Stimulated activated CD4-positive, alpha-beta T cell treated with anti-CD3 and anti-CD28 coated beads, Interleukin-12 subunit alpha, Interleukin-12 subunit beta, amount 100 ng/mL, for 4 hours (primary cell): Measurements from ENCODE around the gene NPIPB6.
"Not testable (repeated sequence)": the region's sequence is repeated elsewhere in the genome, so short reads cannot be mapped to it uniquely, and the experiment has no call there.

Experiments
- DNase-seq: peaks from one replicate; pipeline ENCODE4 v3.0.0-alpha.2; 2020

Gene NPIPB6

DNA sequence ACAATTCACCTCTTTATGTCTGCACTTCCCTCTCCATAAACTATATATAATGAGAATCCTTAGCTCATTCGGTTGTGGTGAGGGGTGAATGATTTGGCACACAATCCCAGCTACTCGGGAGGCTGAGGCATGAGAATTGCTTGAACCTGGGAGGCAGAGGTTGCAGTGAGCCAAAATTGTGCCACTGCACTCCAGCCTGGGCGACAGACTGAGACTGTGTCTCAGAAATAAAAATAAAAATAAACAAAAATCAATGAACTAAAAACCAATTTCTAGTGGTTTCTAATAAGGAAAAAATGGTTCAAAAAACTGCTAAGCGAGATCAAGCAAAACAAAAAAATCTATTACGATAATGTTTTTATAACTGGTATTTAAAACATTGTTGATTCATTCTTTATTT is at the start of gene NPIPB6:
TSS of gene NPIPB6 (minus strand) at position 101 of the 400 bp plus-strand sequence. CDS start 686 bp downstream, outside the sequence.
- not testable (repeated sequence) for DNase-seq

DNA sequence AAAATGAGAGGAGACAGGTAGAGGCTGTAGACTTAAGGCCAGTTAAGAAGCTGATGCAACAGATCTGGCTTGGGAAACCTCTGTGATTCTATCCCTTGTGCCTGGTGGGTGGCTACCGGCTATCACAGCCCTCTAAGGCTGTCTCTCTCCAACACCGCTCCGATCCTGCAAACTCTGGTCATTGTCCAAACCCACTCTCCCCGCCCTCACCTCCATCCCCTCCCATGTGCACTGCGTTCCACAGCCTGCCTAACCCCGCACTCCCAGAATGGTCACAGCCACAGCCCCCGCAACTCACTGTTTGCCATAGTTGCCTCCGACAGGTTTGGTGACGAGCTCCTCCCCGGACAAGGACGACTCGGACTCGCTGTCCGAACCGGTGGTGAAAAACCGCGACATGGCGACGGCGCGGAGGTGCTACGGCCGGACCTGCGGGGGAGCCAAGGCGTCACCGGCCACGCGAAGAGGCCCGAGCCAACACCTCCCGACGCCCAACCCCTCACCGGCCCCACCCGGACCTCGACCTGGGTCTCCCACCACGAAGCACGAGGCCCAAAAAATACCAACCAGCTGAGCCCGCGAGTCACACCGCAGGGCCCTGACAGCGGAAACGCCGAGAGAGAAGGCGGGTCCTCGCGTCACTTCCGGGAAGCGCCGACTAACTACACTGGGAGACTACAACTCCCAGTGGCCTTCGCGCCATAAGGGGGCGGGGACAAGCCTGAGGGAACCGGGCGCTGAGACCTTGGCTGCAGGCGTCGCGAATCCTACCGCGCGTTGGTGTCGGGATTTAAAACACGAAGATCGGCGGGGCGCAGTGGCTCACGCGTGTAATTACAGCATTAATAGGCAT is 40.1 kb upstream of the NPIPB6 start, which contains the start of gene EIF3CL:
TSS of gene EIF3CL (minus strand) at position 622 of the 853 bp plus-strand sequence. CDS start at position 399, 223 bp downstream.
- DNase-seq = not testable (repeated sequence)

DNA sequence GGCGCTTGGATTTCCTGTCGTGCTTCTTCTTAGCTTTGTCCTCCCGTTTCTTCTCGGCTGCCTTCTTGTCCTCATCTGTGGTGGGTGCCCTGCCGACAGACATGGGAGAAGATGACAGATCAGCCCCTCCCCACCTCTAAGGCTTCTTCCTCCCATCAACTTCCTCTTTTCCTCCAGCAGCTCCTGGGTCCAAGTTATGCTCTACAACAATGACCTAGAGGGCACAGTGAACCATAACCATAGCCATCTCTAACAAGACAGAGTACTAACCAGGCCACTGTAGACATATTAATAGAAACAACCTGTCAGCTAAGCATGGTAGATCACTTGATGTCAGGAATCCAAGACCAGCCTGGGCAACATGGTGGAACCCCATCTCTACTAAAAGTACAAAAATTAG is 28.7 kb upstream of the NPIPB6 start:
- not testable (repeated sequence) for DNase-seq

DNA sequence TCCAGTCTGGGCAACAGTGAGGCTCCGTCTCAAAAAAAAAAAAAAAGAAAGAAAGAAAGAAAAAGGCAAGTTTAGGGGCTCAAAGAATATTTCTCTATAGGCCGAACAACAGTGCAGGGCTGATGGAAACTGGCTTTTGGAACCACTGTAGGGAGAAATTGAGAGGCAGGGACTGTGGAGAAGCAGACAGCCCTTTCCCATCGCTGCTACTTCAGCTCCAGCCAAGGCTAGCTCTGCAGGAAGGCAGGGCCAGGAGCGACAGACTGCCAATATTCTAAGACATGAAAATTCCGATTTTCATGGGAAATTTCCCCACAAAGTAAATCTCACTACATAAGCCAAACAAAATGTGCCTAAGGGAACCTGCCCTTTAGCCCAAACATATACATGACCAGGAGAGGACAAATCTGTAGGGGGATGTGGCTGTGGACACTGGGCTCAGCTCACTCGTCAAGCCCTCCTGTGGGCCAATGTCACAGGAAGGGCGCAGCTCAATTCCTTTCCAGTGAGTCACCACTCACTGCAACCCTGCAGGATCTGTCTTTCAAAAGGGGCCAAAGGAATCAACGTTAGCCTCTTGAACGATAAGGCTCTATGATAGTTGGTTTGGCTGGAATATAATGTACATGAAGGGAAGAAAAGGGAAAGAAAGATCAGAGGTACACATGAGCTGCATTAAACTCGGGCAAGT is 19.0 kb upstream of the NPIPB6 start:
- not testable (repeated sequence) for DNase-seq

DNA sequence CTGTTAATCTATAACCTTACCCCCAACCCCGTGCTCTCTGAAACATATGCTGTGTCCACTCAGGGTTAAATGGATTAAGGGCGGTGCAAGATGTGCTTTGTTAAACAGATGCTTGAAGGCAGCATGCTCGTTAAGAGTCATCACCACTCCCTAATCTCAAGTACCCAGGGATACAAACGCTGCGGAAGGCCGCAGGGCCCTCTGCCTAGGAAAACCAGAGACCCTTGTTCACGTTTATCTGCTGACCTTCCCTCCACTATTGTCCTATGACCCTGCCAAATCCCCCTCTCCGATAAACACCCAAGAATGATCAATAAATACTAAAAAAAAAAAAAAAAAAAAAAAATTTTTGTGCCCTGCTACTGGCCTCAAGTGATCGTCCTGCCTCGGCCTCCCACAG is 14.5 kb upstream of the NPIPB6 start:
- not testable (repeated sequence) for DNase-seq

DNA sequence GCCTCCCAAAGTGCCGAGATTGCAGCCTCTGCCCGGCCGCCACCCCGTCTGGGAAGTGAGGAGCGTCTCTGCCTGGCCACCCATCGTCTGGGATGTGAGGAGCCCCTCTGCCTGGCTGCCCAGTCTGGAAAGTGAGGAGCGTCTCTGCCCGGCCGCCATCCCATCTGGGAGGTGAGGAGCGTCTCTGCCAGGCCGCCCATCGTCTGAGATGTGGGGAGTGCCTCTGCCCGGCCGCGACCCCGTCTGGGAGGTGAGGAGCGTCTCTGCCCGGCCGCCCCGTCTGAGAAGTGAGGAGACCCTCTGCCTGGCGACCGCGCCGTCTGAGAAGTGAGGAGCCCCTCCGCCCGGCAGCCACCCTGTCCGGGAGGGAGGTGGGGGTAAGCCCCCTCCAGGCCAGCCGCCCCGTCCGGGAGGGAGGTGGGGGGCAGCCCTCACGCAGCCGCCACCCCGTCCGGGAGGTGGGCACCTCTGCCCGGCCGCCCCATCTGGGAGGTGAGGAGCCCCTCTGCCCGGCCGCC is 13.9 kb upstream of the NPIPB6 start:
- not testable (repeated sequence) for DNase-seq

DNA sequence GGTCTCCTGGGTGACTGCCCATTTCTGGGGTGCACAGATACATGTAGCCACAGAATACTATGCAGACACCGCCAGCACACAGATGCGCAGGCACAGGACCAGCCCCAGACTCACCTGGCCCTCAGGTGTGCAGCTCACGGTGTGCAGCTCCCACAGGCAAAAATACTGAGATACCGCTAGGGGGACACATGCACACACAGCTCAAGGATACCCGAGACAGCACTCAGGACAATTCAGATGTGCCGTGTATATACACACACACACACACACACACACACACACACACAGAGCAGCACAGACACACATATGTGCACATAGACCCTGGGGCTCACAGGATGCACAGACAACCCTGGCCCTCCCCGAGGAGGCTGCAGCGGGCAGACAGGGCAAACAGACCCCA is 11.8 kb upstream of the NPIPB6 start:
- not testable (repeated sequence) for DNase-seq

DNA sequence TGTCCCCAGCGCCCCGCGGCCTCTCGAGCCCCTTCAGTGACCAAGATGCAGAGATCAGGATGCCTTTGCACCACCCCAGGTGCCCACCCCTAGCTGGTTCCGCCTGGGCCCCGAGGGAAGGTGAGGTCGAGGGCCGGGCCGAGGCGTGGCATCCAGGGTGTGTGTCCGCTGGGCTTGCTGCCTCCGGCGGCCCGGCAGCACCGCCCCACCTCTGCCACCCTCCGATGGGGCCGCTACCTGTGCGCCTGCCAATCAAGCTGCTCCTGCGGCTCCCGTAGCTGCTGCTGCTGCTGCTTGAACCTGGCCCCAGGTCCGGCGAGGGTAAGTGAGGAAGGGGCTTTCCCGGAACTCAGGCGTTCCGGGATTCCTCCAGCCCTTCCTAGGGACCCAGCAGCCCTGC is 11.0 kb upstream of the NPIPB6 start:
- DNase-seq = not testable (repeated sequence)

DNA sequence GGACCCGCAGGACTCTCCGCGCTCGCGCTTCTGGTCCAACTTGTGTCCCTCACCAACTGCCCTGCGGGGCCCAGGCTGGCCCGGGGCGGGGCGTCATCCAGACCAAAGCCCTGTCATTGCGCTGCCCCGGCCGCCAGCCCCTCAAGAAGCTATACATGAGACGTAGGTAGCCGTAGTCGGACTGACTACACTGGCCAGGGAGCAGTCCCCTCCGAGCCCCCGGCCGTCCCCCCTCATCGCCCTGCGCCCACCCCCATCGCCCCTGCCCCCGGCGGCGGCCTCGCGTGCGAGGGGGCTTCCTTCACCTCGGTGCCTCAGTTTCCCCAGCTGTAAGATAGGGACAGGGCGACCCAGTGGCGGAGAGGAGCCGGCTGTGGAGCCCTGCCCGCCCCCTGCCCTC is 4.6 kb upstream of the NPIPB6 start:
- DNase-seq = not testable (repeated sequence)

DNA sequence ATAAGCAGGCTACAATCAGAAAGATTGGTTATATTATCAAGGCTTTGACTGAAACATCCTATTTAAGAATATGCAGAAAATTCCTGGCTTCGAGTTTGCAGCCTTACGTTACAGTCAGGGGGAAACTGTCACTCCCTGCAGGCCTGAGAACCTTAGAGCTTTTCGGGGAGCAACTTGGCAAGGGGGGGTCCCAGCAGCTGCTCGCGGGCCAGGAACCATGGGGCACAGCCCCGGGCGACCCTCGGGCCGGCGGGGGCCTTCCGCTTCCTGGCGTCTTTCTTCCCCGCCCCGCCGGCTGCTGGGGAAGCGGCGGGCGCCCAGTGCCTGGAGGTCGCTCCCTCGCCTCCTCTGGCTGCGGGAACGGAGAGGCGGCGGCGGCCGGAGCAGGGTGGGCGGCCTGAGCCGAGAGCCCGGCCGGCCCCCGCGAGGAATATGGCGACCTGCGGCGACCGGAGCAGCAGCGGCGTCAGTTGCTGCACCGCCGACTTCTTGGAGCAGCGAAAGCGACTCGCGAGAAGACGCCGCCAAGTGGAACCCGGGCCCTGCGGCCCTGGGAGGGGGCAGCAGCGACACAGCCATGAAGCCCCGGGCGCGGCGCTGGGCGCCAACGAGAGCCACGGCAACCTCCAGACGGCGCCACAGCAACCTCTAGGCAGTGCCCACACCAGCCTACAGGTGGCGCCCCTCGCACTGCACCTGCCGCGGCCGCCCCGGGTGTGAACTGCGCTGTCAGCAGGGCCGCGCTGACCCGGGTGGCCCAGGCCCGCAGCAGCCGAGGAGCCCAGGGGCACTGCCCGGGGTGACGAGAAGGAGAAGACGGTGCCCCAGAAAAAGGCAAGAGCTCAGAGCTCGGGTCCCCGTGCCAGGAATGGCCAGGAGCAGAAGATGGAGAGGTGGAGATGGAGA is 1.2 kb upstream of the NPIPB6 start:
- DNase-seq = not testable (repeated sequence)

DNA sequence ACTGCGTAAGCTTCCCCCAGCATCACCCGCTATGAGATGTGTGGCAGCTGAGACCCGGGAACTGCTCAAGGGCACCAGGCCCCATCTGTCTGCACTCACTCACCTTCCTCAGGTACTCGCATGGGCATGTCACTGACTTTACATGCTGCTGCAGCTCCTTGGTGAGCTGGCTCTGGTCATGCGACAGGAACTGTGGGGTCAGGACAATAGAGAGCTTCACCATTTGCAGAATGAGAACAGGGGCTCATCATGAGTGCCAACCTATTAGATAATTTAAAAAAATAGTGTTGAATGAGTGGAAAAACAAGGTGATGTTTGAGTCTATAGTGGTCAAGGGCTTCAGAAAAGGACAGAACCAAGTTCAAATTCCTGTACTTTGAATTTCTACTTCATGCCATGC is 708 bp downstream of the NPIPB6 start:
- not testable (repeated sequence) for DNase-seq

DNA sequence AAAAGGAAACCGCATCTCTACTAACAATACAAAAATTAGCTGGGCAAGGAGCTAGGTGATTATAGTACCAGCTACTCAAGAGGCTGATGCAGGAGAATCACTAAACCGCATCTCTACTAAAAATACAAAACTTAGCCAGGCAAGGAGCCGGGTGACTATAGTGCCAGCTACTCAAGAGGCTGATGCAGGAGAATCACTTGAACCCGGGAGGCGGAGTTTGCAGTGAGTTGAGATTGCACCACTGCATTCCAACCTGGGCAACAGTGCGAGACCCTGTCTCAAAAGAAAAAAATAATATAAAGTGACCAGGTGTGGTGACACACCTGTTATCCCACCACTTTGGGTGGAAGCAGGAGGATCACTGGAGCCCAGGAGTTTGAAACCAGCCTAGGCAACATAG is 25.1 kb downstream of the NPIPB6 start:
- DNase-seq = not testable (repeated sequence)

DNA sequence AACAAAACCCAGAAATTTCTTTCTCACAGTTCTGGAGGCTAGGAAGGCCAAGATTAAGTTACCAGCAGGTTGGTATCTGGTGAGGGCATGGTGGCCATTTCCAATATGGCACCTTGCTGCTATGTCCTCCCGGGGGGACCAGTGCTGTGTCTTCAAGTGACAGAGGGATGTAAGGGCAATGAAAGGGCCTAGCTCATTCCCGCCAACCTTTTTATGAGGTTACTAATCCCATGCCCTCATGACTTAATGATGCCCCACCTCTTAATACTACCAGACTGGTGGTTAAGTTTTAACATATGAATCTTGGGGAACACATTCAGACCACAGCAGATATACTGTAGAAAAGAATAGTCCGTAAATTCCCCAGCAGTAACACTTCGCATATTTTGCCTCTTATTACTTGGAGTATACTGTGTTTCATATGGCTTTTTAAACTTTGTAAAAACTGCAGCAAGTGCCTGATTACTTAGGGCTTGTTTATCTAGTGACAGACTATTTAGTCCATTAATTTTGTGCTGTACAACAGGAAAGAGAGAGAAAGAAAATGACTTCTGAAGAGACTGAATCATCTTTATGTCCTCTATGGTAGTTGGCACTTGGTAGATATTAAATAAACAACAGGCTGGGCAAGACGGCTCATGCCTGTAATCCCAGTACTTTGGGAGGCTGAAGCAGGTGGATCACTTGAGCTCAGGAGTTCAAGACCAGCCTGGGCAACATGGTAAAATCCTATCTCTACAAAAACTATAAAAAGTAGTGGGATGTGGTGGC is 26.2 kb downstream of the NPIPB6 start:
- DNase-seq = not testable (repeated sequence)

DNA sequence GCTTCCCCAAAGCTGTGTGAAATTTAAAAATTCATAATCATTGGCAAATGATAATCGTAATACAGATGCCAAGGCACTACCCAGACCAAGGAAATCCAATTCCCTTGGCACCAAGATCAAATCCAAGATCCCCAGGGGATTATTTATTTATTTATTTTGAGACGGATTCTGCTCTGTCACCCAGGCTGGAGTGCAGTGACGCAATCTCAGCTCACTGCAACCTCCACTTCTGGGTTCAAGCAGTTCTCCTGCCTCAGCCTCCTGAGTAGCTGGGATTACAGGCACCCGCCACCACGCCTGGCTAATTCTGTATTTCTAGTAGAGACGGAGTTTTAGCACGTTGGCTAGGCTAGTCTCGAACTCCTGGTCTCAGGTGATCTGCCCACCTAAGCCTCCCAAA is 27.6 kb downstream of the NPIPB6 start:
- not testable (repeated sequence) for DNase-seq

DNA sequence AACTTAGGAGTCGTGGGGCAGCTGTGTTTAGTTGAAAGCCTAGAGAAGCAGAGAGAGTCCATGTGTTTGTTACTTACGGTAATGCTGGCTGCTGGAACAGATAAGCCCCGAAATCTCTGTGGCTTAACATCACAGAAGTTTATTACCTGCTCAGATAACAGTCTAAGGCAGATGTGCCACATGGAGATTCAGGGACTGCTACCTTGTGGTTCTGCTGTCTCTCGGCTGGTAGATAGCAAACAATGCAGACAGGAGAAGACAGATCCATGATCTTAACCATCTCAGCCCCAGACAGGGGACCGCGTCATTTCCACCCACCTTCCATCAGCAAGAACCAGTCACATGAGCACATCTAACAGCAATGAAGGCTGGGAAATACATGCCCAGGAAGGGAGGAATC is 30.7 kb downstream of the NPIPB6 start:
- DNase-seq = not testable (repeated sequence)

DNA sequence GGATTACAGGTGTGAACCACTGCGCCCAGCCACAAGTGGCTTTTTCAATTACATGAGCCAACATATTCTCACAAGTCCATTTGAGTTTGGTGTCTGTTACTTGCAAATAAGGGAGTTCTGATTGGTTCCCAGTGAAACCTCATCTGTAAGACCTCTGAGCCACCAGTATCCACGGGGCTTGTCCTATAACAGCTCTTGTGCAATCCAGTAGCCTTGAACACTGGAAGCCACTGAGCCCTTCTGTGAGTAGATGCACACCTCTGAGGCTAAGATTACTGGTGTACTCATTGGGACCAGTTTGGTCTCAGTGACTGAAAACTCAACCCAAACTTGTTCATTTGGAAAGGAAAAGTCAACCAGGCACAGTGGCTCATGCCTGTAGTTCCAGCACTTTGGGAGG is 32.3 kb downstream of the NPIPB6 start:
- not testable (repeated sequence) for DNase-seq

DNA sequence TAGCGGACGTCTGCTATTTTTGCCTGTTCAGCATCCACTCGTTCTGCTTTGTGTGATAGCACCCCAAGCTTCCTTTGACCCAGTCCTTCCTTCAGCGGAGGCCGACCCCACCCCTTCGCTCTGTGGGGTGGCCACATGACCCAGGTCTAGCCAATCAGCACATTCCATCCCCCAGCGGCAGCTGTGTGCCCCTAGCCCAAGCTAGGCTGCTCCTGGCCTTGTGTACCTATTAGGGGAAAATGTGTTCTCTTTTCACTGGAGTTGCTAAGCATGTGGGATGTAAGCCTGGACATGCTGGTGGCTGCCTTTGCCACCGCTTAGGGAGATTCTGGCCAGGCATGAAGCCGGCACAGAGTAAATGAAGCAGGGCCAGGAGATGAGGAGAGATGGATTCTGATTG is 33.1 kb downstream of the NPIPB6 start:
- not testable (repeated sequence) for DNase-seq

DNA sequence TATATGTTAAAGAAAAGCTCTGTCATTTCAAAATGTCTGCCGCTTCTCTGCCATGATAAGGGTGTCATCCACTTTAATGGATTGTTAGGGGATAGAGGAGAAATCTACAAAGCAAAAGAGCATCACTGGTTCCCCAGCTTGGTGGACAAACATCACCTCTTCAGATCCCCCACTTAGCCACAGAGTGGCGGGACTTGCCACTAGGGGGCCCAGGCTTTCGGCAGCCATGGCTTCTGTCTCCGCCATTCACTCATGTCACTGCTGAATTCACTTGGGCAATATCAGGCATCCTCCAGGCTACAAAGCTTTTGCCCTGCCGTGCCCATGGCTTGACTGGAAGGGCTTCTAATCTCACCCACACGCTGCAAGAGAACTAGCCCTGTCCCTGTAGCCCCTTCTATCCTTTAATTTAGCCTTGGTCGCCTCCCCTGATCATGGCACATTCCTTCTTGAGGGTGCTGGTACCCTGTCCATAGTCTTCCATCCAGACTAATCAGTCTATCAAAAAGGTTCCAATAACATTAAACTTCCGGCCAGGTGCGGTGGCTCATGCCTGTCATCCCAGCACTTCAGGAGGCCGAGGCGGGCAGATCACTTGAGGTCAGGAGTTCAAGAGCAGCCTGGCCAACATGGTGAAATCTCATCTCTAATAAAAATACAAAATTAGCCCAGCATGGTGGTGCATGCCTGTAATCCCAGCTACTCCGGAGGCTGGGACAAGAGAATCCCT is 36.3 kb downstream of the NPIPB6 start:
- peak; percentile 66 for DNase-seq

DNA sequence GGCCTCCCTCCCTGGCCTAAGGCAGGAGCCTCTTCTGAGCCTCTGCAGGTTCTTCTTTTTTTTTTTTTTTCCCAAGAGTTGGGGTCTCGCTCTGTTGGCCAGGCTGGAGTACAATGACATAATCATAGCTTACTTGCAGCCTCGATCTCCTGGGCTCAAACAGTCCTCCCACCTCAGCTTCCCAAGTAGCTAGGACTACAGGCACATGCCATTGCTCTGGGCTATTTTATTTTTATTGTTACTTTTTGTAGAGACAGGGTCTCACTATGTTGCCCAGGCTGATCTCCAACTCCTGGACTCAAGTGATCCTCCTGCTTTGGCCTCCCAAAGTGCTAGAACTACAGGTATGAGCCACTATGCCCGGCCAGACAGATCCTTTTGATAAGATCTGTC is 38.4 kb downstream of the NPIPB6 start:
- no peak for DNase-seq

DNA sequence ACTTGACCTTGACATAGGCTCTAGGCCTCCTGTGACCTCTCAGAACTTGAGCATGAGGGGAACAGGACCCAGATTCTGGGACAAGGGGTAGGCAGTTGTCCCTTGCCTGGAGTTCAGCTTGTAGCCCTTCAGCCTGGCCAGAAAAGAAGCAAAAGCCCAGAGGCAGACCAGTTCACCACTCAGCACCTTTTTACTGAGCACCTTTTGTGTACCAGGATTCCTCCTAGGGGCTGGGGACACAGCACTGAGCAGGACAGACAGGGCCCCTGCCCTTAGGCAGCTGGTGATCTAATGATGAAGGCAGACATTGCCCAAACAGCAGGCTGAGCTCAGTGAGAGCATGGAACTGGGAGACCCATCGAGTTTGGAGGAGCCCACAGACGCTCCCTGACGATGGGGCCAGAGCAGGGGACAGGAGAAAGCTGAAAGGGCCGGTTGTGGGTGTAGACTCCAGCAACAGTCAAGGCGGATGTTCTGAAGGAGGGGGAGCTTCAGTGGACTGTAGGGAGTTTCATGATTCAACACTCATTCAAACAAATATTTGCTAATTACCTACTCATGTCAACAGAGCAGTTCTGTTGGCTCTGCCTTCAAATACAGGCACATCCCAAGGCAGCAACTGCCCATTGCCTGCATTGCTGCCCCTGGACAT is 38.9 kb downstream of the NPIPB6 start:
- DNase-seq = no peak
